GM12872 (cell line): Measurements from ENCODE around the gene IFIH1.

Source experiments
- TF ChIP-seq, protein P1 (sequence below): IDR thresholded peaks from 3 replicates; pipeline ENCODE4 v1.5.1; 2011; ENCODE audit warnings: low read depth, mild to moderate bottlenecking, low read length, moderate library complexity; ENCODE audit not compliant: insufficient read depth

Gene IFIH1

DNA sequence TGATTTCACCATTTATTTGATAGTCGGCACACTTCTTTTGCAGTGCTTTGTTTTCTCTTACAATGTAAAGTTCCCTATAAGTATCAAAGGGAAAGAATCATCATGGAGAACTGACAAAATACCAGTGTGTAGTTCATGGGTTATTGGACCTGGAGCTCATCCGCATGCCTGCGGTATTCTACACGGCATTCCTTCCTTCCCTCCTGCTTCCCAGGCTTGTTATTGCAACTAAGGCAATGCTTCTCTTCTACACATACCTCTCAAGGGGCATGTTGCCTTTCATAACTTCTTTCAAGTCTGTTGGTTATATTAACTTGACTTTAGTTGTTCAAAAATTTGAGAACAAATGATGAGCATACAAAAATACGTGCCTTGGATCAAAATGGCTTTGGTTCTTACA, 51.0 kb downstream of the IFIH1 start:
- TF ChIP-seq, protein P1, sequence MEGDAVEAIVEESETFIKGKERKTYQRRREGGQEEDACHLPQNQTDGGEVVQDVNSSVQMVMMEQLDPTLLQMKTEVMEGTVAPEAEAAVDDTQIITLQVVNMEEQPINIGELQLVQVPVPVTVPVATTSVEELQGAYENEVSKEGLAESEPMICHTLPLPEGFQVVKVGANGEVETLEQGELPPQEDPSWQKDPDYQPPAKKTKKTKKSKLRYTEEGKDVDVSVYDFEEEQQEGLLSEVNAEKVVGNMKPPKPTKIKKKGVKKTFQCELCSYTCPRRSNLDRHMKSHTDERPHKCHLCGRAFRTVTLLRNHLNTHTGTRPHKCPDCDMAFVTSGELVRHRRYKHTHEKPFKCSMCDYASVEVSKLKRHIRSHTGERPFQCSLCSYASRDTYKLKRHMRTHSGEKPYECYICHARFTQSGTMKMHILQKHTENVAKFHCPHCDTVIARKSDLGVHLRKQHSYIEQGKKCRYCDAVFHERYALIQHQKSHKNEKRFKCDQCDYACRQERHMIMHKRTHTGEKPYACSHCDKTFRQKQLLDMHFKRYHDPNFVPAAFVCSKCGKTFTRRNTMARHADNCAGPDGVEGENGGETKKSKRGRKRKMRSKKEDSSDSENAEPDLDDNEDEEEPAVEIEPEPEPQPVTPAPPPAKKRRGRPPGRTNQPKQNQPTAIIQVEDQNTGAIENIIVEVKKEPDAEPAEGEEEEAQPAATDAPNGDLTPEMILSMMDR, result no peak

DNA sequence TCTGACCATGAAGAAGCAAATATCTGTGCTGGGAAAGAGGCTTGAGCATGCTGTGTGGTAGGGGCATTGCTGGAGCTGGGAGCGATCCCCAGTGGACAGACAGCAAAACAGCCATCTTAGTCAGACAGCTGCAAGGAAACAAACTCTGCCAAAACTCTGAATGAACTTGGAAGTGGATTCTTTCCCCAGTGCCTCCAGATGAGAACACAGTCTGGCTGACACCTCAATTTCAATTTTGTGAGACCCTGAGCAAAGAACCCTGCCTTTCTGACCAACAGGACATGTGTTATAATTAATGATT, 52.1 kb downstream of the IFIH1 start:
- TF ChIP-seq, protein P1, result no peak

DNA sequence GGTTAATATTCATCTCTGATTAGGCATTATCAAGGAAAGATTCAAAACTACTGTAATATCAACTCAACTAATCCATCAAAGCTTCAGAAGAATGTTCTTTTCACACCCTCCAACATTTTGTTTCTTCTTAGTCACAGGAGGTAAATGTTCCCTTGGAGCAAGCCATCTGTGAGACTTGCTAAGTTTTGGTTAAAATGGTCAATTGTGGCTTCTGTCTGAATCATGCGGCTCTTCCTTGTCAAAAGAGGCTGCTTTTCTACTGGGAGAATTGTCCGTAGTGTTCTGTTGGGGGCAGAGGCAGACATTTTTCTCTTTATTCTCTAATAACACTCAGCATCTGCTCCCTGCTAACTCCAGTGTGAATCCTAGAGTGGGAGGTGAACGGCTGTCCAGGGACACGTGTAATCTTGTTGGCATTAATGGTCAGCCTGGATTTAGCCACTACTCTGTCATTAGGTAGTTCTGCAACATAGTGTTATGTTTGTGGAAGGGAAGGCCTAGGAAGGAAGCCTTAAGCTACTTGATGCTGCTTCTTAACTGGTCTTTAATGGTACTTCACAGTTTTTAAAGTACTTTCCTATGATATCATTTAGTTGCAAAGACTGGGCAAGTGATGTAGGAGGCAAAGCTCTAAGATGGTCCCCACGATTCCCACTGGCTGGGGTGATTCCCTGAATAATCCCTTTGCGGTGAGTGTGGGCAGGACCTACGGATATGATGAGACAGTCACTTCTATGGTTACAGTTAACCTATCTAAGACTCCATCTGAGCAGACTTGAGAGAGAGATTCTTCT, 52.6 kb downstream of the IFIH1 start:
- TF ChIP-seq, protein P1, result no peak

DNA sequence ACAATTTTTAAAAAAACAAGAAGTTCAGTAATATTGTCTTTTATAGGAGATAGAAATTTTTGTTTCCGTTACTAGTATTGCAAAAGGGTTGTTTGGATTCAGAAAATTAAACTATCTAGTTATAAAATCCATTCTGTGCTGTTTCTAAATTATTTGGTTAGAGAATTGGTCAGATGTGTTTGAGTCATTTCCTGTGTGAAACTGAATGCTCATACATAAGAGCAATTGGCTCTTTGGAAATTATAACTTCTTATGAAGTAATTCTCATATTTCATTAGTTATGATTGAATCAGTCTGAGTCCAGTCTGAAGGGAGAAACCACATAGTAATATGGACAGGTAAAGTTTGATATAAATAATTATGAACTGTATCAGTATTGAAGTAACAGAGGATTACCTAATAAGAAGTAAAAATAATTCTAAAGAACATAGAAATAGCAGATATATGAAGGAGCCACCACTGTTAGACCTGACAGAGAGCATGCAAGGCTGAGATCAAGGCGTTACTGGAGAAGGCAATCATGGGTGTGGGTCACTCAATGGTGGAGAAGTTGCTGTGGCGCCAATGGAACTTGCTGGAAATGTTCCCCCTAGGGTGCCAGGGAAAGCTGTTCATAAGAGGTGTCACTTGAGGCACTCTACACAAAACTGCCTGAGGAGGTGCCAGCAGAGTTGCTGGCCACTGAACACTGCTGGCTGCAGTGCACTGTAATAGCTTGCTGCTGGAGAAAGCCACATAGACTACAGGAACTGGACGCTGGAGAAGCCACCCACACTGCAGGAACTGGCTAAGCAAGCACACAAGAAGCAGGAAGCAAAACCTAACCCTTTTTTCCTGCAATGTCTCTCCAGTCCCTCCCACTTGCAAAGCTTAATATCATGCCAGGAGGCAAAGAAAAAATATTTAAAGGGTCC, 57.2 kb downstream of the IFIH1 start:
- TF ChIP-seq, protein P1, result no peak

DNA sequence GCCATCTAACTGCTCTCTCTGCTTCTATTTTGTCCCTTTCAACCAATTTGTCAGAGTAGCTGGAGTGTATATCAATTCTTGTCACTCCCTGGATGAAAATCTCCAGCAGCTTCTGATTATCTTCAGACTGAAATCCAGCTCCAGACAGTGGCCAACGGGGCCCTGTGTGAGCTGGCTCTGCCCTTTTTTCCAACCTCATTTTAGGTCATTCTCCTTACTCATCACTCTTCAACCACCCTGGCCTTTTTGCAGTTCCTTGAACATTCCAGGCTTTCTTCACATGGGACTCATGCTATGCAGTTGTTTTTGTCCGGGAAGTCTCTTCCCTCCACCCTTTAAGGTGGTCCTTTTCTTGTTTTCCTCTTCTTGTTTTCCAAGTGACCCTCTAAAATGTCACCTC, 59.8 kb downstream of the IFIH1 start:
- TF ChIP-seq, protein P1, result no peak

DNA sequence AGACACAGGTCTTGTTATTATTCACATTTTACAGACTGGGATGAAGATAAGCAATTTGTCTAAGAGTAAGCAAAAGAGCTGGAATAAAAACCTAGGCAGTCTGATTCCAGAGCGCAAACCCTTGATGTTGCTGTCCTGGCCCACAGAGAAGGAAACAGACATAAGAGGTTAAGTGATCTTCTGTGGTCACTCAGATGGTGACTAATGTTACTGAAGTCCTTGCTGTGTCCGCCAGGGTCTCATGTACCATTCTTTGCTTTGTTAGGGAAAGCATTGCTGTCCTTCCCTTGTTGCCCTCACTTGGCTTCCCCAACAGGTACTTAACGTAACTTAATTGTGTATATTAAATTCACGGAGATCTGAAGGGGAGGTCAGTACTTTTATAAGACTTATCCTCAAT, 60.3 kb downstream of the IFIH1 start:
- TF ChIP-seq, protein P1, result no peak

DNA sequence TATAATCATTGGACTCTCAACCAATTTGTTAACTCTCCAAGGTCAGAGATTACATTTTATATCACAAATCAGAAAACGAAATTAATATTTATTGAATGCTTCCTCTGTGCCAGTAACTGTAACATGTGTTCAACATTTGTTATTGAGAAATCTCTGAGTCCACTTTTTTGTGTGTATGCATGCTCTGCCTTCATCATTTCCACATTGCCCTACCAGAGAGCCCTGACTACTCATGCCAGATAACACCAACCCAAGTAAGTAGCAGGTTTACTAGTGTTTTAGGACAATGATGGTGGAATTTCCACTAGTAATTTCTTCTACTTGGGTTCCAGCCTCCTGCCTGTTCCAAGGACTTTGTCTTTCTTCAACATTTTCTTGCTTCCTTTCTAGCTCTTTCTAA, 61.1 kb downstream of the IFIH1 start:
- TF ChIP-seq, protein P1, result no peak
